ENCODE results near the gene SLC24A3. TPM values are rescaled to one million over a fixed set of nuclear protein-coding genes. Genes with fewer than 3 reads are reported as not detected.

The SLC24A3 gene
- polyA plus RNA-seq, 1 donor (not counting 4 experiments of a cell fraction or from before 2014, with no cell fraction given) = 0.17 TPM

DNA sequence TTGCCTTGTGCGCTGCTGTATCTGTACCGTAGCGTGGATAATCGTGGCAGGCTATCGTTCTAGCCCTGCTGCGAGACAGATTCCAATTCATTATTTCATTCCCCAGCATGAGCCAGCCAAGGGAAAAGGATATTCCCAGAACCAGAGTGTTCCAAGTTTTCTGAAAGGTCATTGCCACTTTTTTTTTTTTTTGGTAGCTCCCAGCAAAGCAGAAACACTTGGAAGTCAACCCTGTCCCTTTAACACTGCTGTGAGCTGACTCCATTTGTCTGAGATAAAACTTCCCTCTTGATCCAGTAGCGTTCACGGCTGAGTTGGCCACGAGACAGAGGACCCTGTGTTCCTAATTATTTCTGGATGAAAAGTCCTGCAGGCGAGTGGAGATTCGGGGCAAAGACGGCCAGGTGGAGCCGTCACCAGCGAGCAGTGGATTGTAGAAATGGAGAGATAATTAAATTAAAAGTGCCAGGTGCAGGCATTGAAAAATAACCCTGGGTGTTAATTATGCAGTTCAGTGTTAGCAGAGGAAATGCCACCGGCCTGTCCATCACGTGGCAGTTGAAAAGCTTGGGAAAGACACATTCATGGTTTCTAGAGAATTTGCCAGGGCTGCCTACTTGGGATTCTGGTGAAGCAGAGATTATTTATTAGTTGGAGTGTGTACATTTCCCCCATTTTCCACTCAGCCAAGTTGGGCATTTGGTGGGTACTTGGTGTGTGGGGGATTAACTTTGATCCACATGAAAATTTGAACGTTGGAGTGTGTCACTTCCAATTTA lies 164.2 kb downstream of the SLC24A3 start:
- Histone ChIP-seq H3K4me1 (ENCODE audit: control insufficient read depth, extremely low read depth, insufficient read depth, low read length) (no peaks in the 10 kb centered on the region), H2AFZ (ENCODE audit: control insufficient read depth, low read length) (no peak overlapping the region), H3K36me3 (ENCODE audit: control insufficient read depth in 2 of 2, extremely low read depth in 1 of 2, insufficient read depth in 2 of 2, low read length in 2 of 2) (no peaks in the 10 kb centered on the region), H4K20me1 (ENCODE audit: control insufficient read depth, extremely low read depth, insufficient read depth, low read length) (no peaks in the 10 kb centered on the region), H3K4me2 (ENCODE audit: control insufficient read depth, extremely low read depth, insufficient read depth, low read depth, low read length) (no peak overlapping the region), H3K79me2 (ENCODE audit: control insufficient read depth, insufficient read depth, low read length) (no peaks in the 10 kb centered on the region), H3K27me3 (ENCODE audit: control insufficient read depth, extremely low read depth, insufficient read depth, low read length) (no peaks in the 10 kb centered on the region), H3K27ac (ENCODE audit: control insufficient read depth, insufficient read depth, low read length) (no peak overlapping the region), H3K9me3 (ENCODE audit: control insufficient read depth, low read depth, low read length) (no peaks in the 10 kb centered on the region), H3K4me3 (ENCODE audit: control insufficient read depth in 2 of 3, extremely low read depth in 1 of 3, insufficient read depth in 2 of 3, low read depth in 1 of 3, low read length in 3 of 3) (no peak overlapping the region), H3K9me1 (ENCODE audit: control insufficient read depth, extremely low read depth, insufficient read depth, low read length) (no peaks in the 10 kb centered on the region), H3K9ac (ENCODE audit: control insufficient read depth, extremely low read depth, insufficient read depth, low read length) (no peak overlapping the region)
- DNase-seq (ENCODE audit: low read depth, low spot score) = no peak
- no peak for TF ChIP-seq EZH2 (IDR thresholded peaks at IDR 0.05; ENCODE audit: low read length)
- TF ChIP-seq, protein P1, sequence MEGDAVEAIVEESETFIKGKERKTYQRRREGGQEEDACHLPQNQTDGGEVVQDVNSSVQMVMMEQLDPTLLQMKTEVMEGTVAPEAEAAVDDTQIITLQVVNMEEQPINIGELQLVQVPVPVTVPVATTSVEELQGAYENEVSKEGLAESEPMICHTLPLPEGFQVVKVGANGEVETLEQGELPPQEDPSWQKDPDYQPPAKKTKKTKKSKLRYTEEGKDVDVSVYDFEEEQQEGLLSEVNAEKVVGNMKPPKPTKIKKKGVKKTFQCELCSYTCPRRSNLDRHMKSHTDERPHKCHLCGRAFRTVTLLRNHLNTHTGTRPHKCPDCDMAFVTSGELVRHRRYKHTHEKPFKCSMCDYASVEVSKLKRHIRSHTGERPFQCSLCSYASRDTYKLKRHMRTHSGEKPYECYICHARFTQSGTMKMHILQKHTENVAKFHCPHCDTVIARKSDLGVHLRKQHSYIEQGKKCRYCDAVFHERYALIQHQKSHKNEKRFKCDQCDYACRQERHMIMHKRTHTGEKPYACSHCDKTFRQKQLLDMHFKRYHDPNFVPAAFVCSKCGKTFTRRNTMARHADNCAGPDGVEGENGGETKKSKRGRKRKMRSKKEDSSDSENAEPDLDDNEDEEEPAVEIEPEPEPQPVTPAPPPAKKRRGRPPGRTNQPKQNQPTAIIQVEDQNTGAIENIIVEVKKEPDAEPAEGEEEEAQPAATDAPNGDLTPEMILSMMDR (optimal IDR thresholded peaks at IDR 0.05 in 1 of 3, IDR thresholded peaks at IDR 0.05 in 1 of 3, conservative IDR thresholded peaks at IDR 0.05 in 1 of 3; ENCODE audit: extremely low read depth in 1 of 3, insufficient read depth in 2 of 3, low read length in 3 of 3) = no peak
- dilution Hi-C loops (cut with MboI; ENCODE audit: extremely low pct_ligation_motif_present, low sequenced_read_pairs) = no loop called here
- FAIRE-seq = no peak

GRCh38 chr20:19378058-19378457 lies 165.6 kb downstream of the SLC24A3 start:
- Histone ChIP-seq H3K36me3 (ENCODE audit: control insufficient read depth in 2 of 2, extremely low read depth in 1 of 2, insufficient read depth in 2 of 2, low read length in 2 of 2) (no peaks in the 10 kb centered on the region), H3K27ac (ENCODE audit: control insufficient read depth, insufficient read depth, low read length) (no peak overlapping the region), H3K4me2 (ENCODE audit: control insufficient read depth, extremely low read depth, insufficient read depth, low read depth, low read length) (no peak overlapping the region), H2AFZ (ENCODE audit: control insufficient read depth, low read length) (no peak overlapping the region), H3K9me1 (ENCODE audit: control insufficient read depth, extremely low read depth, insufficient read depth, low read length) (no peaks in the 10 kb centered on the region), H3K4me3 (ENCODE audit: control insufficient read depth in 2 of 3, extremely low read depth in 1 of 3, insufficient read depth in 2 of 3, low read depth in 1 of 3, low read length in 3 of 3) (no peak overlapping the region), H3K79me2 (ENCODE audit: control insufficient read depth, insufficient read depth, low read length) (no peaks in the 10 kb centered on the region), H3K9me3 (ENCODE audit: control insufficient read depth, low read depth, low read length) (no peaks in the 10 kb centered on the region), H3K27me3 (ENCODE audit: control insufficient read depth, extremely low read depth, insufficient read depth, low read length) (no peaks in the 10 kb centered on the region), H4K20me1 (ENCODE audit: control insufficient read depth, extremely low read depth, insufficient read depth, low read length) (no peaks in the 10 kb centered on the region), H3K9ac (ENCODE audit: control insufficient read depth, extremely low read depth, insufficient read depth, low read length) (no peak overlapping the region), H3K4me1 (ENCODE audit: control insufficient read depth, extremely low read depth, insufficient read depth, low read length) (no peaks in the 10 kb centered on the region)
- no peak for DNase-seq (ENCODE audit: low read depth, low spot score)
- no peak for FAIRE-seq
- dilution Hi-C loops (cut with MboI; ENCODE audit: extremely low pct_ligation_motif_present, low sequenced_read_pairs) = no loop called here
- TF ChIP-seq, protein P1 (optimal IDR thresholded peaks at IDR 0.05 in 1 of 3, IDR thresholded peaks at IDR 0.05 in 1 of 3, conservative IDR thresholded peaks at IDR 0.05 in 1 of 3; ENCODE audit: extremely low read depth in 1 of 3, insufficient read depth in 2 of 3, low read length in 3 of 3) = no peak
- TF ChIP-seq EZH2 (IDR thresholded peaks at IDR 0.05; ENCODE audit: low read length) = no peak
